ENCODE data around the gene RFNG.

RFNG gene

DNA sequence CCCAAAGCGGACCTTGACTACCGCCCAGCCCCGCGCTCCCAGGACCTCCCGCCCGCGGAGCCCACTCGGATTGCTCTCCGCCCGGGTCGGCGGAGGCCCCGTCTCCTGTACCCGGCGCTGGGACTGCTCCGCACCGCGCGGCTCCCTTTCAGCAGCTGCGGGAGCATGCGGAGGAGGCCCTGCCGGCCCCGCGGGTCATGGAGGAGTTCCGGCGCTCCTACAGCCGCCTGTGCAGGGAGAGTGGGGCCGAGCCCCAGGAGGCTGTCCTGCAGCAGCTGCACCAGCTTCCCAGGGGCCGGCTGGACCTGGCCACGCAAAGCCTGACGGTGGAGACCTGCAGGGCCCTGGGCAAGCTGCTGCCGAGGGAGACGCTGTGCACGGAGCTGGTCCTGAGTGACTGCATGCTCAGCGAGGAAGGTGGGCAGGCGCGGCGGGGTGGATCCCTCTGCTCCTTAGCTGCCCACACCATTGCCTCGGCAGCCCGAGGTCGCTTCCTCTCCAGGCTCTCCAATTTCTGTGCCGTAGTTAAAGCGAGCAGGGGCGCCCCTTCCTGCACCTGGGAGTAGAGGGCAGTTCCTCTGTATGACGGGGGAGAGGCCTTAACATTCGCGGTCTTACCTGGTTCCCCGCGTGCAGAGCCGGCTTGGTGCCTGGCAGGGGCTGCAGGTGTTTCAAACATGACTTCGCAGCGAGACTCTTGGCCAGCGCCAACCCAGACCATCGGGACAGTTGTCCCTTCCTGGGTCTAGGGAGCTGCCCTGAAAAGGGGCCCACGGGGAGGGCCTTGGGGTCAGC lies 28.0 kb downstream of the RFNG start:
- DNase-seq, result no peak

DNA sequence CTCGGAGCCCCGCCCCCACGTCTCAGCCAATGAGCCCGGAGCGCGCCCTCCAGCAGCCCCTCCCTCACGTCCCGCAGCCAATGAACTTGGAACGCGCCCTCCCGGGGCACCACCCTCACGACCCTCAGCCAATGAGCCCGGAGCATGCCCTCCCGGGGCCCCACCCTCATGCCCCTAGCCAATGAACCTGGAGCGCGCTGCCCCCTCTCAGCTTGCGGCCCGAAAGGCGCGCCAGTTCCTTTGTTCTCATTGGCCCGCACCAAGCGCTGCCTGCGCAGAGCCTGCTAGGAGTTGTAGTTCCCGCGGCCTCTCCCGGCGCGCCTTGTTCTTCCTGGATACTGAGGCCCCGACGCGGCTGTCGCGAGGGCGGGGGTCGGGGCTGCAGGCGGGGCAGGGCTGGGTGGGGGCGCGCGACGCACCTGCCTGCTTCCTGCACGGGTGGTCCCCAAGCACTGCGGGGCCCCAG lies 28.6 kb downstream of the RFNG start, which contains the start of gene LRRC45:
TSS of gene LRRC45 (plus strand) at position 325 of the 466 bp plus-strand sequence. CDS start 339 bp downstream, outside the sequence.
- DNase-seq, result peak; percentile 100

DNA sequence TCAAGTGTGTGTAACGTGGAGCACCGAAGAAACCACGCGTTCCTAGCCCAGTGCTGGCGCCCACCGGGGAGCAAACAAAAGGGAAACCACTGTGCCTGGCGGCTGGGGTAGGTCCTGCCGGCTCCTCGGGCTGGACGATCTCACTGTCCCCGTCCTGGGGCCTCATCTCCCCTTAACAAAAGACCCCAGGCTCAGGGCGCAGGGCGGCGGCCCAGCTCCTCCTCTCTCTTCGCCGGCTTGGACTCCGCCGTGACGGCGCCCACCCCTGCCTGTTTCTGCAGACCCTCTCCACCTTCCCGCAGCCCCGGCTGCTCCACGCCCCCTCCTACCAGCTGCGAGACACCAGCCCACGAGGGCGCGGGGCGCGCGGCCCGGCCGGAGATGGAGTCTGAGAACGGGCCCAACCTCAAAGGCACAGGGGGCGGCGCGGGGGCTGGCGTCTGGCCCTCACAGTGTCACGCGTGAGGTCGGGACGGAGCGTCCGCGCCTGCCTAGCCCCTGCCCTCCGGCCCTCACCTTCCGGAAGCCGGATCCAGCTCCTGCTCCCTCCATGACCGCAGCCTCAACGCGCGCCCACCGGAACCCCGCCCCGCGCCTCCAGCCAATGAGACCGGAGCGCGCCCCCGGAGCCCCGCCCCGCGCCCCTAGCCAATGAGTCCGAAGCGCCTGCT lies 29.2 kb downstream of the RFNG start, which contains the start of gene CENPX:
TSS of gene CENPX (minus strand) at position 569 of the 671 bp plus-strand sequence. CDS start at position 552, 17 bp downstream.
- no peak for DNase-seq

DNA sequence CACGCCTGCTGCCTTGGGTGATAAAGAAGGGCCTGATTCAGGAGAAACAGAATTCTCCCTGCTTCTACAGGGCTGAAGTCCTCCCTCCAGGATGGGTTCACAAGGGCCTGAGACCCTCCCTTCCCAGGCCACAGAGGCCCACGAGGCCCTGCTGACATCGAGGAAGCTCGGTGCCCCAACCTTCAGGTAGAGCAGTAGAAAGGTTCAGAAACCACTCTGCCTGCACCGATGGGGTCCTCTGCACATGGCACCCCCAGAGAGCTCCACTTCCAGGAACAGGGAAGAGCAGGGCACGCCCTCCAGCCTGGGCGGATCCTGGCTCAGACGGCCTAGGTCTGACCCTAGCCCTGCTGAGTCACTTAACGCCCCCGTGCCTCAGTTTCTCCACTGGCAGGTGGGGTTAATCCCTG lies 29.7 kb downstream of the RFNG start:
- DNase-seq, result no peak

DNA sequence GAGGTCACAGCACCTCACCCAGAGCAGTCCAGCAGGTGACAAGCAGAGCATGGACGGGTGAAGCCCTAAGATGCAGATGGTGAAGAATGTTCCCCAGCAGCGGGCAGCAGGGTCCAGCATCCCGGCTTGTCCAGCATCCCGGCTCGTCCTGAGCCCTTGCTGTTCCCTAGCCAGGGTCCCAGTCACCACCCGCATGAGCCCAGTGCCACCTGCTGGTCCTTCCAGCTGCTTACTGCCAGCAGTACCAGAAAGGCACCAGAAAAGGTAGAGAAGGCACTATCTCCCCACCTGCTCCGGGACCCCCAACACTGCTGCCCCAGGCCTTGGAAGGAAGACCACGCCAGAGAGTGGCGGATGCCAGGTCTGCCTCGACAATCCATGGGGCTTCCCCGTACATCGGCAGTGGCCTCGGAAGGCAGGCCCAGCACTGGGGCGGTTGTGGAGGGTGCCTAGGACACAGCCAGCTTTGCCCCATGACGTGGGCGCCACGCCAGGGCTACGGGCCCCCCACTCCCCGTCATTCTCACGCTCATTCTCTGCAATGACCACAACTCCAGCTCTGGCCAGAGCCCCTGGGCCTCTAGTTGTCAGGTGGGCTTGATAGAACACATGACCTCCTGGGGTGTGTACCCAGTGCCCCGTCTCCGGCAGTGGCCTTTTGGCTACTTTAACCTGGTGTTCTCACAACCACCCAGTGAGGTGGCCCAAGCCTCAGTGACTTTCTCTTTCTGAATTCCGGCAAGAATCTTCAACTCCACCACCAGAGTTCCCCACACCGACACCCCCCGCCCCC lies 30.3 kb downstream of the RFNG start:
- peak; percentile 71 for DNase-seq

DNA sequence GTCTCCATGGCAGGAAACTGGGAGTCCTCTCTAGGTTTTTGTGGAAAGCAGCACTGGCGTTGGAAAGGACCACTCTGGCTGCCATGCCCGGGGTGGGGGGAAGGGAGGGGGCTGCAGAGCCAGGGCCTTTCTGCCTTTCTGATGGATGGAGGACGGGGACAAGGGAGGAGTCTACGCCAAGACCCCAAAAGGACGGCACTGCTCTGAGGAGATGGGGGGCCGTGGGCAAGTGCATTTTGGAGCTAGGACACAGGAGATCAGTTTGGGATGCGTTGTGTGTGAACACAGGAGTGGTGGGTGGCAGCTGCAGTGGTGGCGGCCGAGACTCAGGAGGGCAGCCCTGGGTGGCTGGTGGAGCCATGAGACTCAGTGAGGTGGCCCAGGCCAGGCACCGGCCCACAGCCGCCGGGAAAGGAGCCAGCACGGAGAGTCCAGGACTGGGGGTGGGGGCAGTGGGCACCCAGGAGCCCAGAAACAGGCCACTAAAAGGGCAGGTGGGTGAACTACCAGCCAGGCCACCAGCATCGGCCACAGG lies 31.0 kb downstream of the RFNG start:
- no peak for DNase-seq

DNA sequence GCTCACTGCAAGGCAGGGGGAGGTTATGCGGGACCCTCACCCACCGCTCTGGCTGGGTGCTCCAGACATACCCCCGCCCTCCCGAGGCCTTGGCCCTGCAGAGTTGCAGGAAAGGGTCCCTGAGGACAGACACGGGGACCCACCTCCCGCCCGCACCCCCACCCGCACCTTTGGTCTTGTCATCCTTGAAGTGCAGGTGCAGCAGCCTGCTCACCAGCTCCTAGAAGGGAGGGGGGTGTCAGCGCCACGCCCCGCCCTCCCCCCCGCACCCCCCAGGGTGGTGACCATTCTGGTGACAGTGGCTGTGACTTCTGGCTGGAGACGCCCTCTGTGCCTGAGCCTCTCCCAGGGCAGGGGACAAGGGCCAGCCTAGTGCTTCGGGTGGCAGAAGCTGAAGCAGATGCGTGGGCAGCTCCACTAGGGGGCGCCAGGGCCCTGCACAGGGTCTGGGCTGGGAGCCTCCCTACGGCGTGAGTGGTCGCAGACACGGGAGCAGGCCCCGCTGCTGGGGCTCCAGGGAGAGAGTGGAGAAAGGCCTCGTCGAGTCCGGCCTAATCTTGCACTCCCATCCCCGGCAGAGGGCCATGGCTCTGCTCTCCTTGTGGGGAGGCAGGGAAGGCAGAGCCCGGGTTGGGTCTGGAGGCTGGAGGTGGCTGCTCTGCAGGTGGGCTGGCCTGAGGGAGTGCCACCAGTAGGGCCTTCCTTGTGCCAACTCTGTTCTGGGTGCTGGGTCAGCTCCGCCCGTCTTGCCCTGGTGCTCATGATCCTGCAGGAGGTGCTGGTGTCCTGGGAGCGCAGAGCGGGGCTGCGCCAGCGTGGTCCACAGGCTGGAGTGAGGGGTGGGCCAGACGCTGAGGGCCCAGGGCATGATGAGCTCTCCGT lies 31.7 kb downstream of the RFNG start:
- peak; percentile 53 for DNase-seq

DNA sequence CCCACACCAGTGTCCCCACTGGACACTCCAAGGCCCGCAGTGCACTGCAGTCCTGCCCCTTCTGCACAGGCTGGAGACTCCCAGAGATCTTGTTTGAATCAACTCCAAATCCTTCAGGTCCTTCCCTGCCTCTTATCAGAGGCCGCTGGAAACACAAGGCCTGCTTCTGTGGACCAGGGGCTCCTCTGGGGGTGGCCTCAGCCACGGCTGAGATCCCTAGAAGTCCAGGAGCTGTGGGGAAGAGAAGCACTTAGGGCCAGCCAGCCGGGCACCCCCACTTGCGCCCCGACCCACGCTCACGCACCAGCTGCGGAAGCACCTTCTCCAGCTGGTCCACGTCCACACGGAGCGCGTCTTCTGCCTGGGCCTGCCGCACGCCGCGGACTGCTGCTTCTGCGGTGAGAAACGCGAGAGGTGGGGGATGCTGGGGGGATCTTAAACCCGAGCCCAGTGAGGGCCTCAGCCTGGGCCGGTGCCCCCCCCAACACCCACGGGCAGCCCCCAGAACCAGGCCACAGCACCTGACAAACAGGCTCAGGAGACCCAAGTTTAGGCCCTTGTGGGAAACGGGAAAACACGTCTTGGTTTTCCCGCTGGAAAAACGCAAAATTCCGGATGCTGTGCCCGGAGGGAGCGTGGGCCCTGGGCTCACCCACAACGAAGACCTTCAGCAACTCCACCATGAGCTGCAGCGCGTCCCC lies 32.5 kb downstream of the RFNG start:
- DNase-seq, result no peak

DNA sequence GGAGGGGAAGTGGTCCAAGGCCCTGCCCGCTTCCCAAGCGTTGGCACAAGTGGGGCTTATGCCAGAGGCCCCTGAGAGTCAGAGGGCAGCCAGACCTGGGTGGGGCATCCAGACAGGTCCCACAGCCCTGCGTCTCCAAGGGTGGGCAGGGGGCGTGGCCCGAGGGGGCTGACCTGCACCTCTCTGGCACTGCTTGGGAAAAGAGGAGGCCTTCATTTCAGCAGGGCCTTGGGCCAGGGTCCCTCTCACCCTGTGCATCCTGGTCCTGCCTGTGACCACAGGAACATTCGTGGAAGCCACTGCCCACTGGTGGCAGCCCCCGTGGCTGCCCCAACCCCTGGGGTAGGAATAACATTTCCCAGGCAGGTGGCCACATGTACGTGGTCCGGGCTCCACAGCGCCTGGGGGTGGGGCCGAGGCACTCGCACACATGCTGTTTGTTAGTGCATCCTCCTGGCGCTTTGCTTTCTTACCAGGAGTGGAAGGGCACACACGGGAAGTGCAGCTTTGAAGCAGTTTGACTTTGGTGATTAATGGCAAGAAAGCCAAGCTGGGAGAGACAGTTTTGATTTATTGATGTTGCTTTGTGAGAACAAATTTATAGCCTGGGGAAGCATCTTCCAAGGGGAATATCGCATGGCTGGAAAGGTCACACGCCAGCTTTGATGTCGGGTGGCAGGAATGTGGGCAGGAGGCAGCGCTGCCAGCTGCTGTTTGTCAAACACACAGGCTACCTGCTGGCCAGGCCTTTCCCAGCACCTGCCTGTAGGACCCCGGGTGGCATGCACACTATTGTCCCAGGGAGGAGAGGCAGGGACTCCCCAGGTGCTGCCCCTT lies 33.2 kb downstream of the RFNG start:
- DNase-seq, result no peak

DNA sequence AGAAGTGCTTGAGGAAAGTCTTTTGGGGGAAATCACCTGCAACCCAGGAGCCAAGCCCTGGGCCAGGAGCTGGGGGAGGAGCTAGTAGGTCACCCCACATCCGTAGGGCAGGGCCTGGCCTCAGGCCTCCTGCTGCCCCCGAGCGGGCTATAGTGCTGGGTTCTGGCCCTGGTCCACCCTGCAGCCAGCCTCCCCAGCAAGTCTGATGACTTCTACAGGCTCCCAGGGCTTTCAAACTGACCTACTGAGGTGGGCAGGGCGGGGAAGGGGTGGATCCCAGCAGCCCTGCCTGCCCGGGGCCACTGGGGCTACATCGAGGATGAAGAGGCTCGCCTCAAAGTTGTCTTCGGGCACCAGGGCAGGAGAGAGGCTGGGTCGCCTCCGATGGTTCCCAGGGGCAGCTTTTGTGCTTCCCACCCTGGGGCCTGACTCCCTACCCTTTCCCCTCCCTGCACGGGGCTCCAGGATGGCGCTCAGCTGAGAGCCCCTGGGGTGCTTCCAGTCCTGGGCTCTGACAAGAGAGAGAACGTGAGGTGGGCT lies 33.9 kb downstream of the RFNG start:
- no peak for DNase-seq

DNA sequence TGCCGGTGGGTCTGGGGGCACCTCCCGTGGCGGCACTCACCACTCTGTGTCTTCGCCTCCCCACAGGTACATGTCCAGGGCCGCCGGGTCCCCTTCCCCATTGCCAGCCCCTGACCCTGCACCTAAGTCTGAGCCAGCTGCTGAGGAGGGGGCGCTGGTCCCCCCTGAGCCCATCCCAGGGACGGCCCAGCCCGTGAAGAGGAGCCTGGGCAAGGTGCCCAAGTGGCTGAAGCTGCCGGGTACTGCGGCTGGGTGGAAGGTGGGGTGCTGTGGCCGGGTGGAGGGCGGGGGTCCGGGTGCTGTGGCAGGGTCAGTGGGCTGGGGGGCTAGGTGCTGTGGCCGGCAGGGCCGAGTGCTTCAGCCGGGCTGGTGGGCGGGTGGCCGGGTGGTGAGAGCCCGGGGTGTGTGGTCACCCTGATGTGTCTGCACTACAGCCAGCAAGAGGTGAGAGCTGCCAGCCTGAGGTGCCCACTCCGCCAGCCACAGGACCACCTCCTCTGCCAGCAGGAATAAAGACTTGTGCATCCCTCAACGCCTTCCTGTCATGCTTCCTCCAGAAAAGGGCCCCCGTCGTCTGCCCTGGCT lies 34.6 kb downstream of the RFNG start:
- no peak for DNase-seq

DNA sequence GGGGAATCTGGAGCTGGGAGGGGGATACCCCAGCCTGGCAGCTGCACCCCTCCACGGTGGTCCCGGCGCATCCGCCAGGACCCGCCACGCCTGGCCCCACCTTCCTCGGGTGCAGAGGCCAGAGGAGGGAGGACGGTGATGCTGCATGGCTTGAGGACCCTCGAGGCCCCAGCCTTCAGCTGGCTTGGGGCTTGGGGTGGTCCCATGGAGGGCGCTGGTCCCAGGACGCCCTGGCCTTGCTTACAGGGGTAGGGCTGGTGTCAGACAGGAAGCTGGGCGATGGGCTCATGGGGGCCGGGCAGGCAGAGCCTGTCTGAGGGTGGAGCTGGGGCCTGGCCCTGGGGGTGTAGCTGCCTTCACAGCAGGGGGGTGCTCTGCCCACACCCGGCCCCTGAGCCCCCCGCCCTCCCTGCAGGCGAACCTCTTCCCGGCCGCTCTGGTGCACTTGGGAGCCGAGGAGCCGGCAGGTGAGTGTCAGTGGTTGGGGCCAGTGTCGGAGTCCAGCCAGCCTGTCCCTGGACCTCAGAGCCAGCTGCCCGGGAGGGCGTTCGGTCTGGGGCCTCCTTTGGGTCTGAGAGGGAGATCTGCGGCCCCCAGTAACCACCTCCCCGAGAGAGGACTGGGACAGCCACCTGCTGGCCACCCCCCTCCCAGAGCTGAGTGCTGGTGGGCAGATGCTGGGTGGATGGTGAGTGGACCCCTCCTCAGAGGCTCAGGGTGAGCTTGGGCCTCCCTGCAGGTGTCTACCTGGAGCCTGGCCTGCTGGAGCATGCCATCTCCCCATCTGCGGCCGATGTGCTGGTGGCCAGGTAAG lies 35.3 kb downstream of the RFNG start:
- no peak for DNase-seq

DNA sequence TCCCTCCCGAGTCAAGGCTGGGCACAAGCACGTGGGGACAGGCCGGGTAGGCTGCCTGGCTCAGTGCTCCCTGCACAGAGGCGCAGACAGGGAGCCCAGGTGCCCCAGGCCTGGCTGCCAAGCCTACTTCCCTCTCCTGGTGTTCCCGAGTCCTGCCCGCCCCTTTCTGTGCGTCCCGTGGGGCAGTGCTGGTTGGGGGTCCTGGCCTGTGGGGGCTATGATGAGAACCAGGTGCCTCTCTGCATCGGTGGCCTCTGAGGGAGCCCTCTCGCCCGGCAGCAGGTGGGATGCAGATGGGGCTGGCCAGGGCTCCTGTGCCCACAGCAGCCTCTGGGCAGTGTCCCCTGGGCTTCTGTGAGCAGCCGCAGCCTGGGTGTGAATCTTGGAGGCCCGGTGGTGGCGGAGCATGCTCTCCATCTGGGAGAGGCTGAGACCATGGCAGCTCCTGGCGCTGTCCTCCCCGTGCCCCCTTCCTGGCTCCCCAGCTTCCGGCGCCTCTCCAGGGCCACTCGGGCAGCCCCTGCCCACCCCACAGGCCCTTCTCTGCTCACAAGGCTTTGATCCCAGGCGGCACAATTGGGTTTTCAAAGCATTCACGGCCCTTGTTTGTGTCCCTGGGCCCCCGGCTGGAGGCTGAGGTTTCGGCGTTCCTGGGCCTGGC lies 36.2 kb downstream of the RFNG start:
- no peak for DNase-seq

DNA sequence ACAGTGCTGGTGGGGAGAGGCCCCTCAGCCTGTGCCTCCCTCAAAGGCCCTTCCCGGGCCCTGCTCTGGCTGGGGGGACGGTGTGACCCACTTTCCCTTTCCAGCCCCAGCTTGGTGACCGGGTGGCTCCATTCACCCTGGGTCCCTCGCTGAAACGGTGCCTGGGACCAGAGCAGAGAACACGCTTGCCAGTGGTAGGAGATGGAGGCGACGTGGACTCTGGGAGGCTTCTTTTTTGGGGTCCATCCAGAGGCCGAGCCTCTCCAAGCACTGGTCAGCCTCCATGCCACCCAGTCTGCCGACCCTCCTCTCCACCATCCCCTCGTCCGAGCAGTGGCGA lies 36.7 kb downstream of the RFNG start:
- no peak for DNase-seq

DNA sequence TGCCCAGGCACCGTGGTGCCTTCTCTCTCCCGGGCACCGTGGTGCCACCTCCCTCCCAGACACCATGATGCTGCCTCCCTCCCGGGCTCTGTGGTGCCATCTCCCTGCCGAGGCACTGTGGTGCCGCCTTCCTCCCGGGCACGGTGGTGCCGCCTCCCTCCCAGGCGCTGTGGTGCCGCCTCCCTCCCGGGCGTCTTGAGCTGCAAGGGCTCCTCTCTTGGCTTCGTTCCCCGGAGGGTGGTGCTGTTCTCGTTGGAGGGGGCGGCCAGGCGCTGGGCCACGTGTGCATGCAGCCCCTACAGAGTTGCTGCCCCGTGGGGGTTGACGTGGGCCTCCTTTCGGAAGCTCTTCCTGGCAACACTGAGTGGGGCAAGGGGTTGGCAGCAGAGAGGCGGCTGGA lies 37.2 kb downstream of the RFNG start:
- DNase-seq, result no peak

DNA sequence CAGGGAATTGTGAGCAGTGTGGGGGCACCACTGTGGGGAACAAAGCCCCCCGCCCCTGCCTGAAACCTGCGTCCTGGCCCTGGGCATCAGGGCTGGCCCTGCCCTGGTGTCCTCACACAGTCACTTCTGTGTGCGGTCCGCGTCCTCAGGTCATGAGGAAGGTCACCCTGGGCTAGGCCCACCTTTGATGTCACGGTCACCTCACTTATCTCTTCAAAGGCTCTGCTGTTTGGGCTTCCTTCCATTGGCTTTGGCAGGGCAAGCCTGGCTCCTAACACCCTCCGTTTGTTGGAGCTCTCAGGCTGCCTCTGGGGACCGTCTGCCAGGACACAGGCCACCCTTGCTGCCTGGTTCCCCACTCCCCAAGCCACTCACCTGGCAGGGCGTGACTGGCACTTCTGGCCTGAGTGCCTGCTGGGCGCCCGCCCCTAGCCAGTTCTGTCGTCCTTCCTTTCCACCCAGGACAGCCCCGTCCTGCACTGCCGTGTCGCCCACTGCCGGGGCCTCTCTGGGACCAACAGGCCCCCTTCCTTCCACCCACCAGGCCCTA lies 37.8 kb downstream of the RFNG start:
- no peak for DNase-seq

DNA sequence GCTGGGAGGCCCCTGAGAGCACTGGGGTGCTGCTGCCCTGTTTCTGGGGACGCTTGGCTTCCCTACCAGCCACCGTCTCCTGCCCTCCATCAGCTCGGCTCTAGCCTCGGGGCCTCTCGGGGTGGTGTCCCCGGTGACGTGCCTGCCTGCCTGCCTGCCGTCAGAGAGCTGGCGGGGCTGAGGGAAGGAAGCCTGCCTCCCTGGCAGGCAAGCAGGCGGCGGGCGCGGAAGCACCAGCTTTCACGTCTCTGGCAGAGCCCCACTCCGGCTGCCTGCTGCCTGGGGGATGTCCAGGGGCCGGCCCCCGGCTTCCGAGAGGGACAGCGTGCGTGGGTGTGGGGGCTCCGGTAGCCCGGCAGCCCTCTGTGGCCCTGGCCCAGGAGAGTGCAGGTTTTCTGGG lies 38.3 kb downstream of the RFNG start:
- no peak for DNase-seq

Data from NCI-H1694 (cell line).